Adrenal gland (tissue), 5 donors: Measurements from ENCODE around the gene UACA.

ENCODE experiments used
- POLR2A ChIP-seq, 2 donors: fragments of 450-650 bp; IDR thresholded peaks; one replicate each; pipeline ENCODE4 v1.6.1; 2017; ENCODE audit warnings: antibody characterized with exemption in 2 of 2, mild to moderate bottlenecking in 2 of 2, moderate library complexity in 1 of 2
- TF ChIP-seq, protein P1 (sequence below), 6 experiments: fragments of 450-650 bp in 4 of 6; fragments of 200-600 bp in 2 of 6; sonication (generic) in 1 of 6; IDR thresholded peaks; 1 replicate in 5 of 6; 2 replicates in 1 of 6; pipeline versions ENCODE4 v1.5.1 to v1.8.0; 2016 to 2021; ENCODE audit warnings: antibody characterized with exemption in 6 of 6, mild to moderate bottlenecking in 2 of 6, moderate library complexity in 1 of 6
- donor health status: DM: no; HTN: no; CAD: no.

DNA sequence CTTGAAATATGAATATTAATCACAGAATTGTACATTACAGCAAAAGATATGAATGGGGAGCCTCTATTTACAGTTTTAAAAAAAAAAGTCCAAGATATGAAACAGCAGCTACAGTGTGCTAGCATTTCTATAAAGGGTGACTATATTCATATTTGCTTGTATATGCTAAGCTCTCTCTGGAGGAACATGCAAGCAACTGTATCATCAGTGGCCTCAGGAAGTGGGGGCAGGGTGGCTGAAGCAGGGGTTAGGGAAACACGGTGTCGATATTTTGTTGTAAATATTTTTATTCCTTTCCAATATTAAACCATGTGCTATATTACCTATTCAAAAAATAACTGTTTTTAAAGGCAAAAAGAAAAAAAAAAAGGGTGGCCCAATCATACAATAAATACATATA is 2.3 kb downstream of the UACA start:
- TF ChIP-seq, protein P1, sequence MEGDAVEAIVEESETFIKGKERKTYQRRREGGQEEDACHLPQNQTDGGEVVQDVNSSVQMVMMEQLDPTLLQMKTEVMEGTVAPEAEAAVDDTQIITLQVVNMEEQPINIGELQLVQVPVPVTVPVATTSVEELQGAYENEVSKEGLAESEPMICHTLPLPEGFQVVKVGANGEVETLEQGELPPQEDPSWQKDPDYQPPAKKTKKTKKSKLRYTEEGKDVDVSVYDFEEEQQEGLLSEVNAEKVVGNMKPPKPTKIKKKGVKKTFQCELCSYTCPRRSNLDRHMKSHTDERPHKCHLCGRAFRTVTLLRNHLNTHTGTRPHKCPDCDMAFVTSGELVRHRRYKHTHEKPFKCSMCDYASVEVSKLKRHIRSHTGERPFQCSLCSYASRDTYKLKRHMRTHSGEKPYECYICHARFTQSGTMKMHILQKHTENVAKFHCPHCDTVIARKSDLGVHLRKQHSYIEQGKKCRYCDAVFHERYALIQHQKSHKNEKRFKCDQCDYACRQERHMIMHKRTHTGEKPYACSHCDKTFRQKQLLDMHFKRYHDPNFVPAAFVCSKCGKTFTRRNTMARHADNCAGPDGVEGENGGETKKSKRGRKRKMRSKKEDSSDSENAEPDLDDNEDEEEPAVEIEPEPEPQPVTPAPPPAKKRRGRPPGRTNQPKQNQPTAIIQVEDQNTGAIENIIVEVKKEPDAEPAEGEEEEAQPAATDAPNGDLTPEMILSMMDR (IDR thresholded peaks at IDR 0.05), result no peak
- TF ChIP-seq POLR2A (IDR thresholded peaks at IDR 0.05), result no peak
